Measurements from ENCODE around the gene MACROD1.

DNA sequence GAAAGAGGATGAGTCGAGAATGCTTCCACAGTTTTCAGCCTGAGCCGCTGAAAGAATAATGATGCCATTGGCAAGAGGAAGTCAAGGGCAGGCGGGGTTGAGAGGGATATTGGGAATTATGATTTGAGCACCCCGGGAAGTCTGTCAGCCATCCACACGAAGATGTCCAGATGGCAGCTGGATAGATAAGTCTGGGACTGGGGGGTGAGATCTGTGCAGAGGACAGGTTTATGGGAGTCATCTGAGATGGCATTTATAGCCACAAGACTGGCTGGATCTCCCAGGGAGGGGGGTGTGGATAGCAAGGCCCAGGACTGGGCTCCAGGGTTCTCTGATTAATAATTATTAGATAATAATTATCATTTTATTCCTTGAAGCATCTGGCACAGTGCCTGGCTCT, 15.0 kb upstream of the MACROD1 start:
- TF ChIP-seq, protein P1, sequence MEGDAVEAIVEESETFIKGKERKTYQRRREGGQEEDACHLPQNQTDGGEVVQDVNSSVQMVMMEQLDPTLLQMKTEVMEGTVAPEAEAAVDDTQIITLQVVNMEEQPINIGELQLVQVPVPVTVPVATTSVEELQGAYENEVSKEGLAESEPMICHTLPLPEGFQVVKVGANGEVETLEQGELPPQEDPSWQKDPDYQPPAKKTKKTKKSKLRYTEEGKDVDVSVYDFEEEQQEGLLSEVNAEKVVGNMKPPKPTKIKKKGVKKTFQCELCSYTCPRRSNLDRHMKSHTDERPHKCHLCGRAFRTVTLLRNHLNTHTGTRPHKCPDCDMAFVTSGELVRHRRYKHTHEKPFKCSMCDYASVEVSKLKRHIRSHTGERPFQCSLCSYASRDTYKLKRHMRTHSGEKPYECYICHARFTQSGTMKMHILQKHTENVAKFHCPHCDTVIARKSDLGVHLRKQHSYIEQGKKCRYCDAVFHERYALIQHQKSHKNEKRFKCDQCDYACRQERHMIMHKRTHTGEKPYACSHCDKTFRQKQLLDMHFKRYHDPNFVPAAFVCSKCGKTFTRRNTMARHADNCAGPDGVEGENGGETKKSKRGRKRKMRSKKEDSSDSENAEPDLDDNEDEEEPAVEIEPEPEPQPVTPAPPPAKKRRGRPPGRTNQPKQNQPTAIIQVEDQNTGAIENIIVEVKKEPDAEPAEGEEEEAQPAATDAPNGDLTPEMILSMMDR (IDR thresholded peaks at IDR 0.05; ENCODE audit: insufficient read depth, low read length, poor library complexity, severe bottlenecking), result no peak
- TF ChIP-seq EZH2phosphoT487 (conservative IDR thresholded peaks at IDR 0.05; ENCODE audit: low read length), result no peak
